HG03354 (cell line): ENCODE measurements around the gene COL8A2.

Experiments used
- ATAC-seq: cut with Tn5 transposase; IDR thresholded peaks from one replicate; pipeline ENCODE4 v1.9.1; 2021; ENCODE audit warnings: mild to moderate bottlenecking; ENCODE audit not compliant: unreplicated experiment, poor library complexity, severe bottlenecking

The COL8A2 gene

GRCh38 chr1:36080236-36080635 lies 44.8 kb downstream of the COL8A2 start:
- no peak for ATAC-seq

- ATAC-seq: no peak
Measured at GRCh38 chr1:36076979-36077573, 47.9 kb downstream of the COL8A2 start.

GRCh38 chr1:36070349-36070748 lies 54.7 kb downstream of the COL8A2 start:
- no peak for ATAC-seq

- ATAC-seq: no peak
Measured at GRCh38 chr1:36068866-36069265, 56.2 kb downstream of the COL8A2 start.

- no peak for ATAC-seq
Measured at GRCh38 chr1:36067871-36068270, 57.2 kb downstream of the COL8A2 start.

- ATAC-seq: no peak
Measured at GRCh38 chr1:36062315-36062714, 62.7 kb downstream of the COL8A2 start.

GRCh38 chr1:36055706-36056105 lies 69.3 kb downstream of the COL8A2 start:
- no peak for ATAC-seq

GRCh38 chr1:36053978-36054377 lies 71.0 kb downstream of the COL8A2 start:
- no peak for ATAC-seq

- ATAC-seq: no peak
Measured at GRCh38 chr1:36051821-36052220, 73.2 kb downstream of the COL8A2 start.
